ENCODE data around the gene TTC32.

TTC32 gene

DNA sequence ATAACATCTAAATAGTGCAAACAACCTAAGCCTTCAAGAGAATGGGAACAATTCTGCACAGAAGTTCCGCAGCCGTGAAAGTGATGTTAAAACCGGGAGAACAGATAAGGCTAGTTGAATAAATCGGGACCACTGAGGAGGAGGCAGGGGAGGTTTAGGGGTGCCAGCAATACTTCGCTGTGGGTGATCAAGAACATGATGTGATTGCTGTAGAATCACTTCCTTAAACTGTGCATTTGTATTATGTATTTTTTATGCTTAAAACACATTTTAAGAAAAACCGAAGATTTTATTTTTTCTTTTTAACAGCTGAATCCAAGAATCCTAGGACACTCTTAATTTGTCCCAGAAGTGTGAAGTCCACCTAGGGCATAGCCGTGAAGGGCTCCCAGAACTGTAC, 33.6 kb downstream of the TTC32 start:
- no peaks in the 10 kb centered on the region for H3K9me3 Mint-ChIP-seq
- peaks cover 26% of the 10 kb centered on the region for H3K4me1 Mint-ChIP-seq
- DNase-seq (ENCODE audit: low spot score in 2 of 2): no peak
- peaks cover 3% of the 10 kb centered on the region for H3K36me3 Mint-ChIP-seq (ENCODE audit: insufficient read depth)
- no peak for ATAC-seq (replicated peaks; ENCODE audit: extremely low read depth, poor library complexity, severe bottlenecking)
- no peaks in the 10 kb centered on the region for H3K27me3 Mint-ChIP-seq
- peak overlapping the region; percentile 94 for H3K4me3 Mint-ChIP-seq
- H3K27ac Mint-ChIP-seq (ENCODE audit: low read depth): peak overlapping the region; percentile 96

DNA sequence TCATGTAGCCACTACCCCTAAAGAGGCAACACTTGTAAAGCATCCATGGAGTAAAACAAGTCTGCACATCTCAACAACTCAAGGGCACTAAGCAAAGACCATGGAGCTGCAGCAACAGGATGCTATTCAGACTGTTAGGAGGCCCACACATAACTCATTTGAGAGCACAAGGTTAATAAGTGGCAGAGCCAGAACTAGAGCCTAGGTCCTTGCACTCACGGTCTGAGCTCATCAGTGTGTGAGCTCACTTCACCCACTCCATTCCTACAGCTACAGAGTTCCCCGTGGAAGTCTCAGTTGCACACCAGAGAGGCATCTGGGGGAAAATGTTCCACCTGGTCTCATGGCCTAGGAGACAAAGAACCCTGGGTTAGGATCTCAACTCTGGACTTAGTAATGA, 35.0 kb downstream of the TTC32 start:
- H3K36me3 Mint-ChIP-seq (ENCODE audit: insufficient read depth): peaks cover 3% of the 10 kb centered on the region
- H3K4me1 Mint-ChIP-seq: peaks cover 21% of the 10 kb centered on the region
- no peaks in the 10 kb centered on the region for H3K27me3 Mint-ChIP-seq
- ATAC-seq (replicated peaks; ENCODE audit: extremely low read depth, poor library complexity, severe bottlenecking): no peak
- no peak for DNase-seq (ENCODE audit: low spot score in 2 of 2)
- H3K27ac Mint-ChIP-seq (ENCODE audit: low read depth): no peak overlapping the region
- no peak overlapping the region for H3K4me3 Mint-ChIP-seq
- no peaks in the 10 kb centered on the region for H3K9me3 Mint-ChIP-seq

DNA sequence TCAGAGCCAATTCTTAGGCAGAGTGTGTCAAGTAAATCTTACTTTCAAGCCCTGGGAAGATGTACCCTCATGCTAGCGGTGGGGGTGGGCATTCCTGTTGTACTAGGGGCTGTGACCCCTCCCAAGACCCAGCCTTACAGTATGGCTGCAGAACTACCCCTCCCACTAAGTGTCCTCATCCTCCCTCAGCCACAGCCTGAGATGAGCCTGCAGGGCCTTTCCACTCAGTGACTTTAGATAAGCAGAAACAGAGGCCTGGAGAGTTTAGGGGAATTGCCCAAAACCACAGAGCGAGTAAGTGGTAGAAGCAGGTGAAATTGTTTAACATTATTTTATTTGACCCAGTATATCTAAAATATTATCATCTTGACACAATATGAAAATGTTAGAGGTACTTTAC, 36.6 kb downstream of the TTC32 start:
- Mint-ChIP-seq H3K9me3 (no peaks in the 10 kb centered on the region), H3K4me3 (no peak overlapping the region), H3K27ac (ENCODE audit: low read depth) (no peak overlapping the region), H3K36me3 (ENCODE audit: insufficient read depth) (peaks cover 3% of the 10 kb centered on the region), H3K4me1 (peaks cover 20% of the 10 kb centered on the region), H3K27me3 (no peaks in the 10 kb centered on the region)
- DNase-seq (ENCODE audit: low spot score in 2 of 2) (no peak), ATAC-seq (replicated peaks; ENCODE audit: extremely low read depth, poor library complexity, severe bottlenecking) (no peak)

DNA sequence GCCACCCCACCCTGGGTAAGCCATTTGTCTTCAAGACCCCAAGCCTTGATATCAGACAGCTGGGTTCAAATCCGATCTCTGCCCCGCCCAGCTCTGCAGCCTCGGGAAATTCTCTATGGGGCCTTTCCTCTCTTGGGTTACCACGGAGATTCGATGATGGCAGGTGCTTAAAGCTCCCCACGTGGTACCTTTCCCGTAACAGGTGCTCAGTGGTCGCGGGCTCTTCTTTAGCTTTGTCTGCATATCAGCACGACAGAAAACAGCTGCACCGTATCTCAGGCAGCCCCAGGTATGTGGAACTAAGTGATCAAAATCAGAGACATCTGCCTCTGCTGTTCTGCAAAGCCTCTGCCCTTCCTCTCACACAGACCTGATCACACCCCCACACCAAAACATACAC, 37.4 kb downstream of the TTC32 start:
- DNase-seq (ENCODE audit: low spot score in 2 of 2): no peak
- no peaks in the 10 kb centered on the region for H3K9me3 Mint-ChIP-seq
- peaks cover 13% of the 10 kb centered on the region for H3K4me1 Mint-ChIP-seq
- no peak overlapping the region for H3K4me3 Mint-ChIP-seq
- no peaks in the 10 kb centered on the region for H3K27me3 Mint-ChIP-seq
- H3K36me3 Mint-ChIP-seq (ENCODE audit: insufficient read depth): peaks cover 3% of the 10 kb centered on the region
- no peak for ATAC-seq (replicated peaks; ENCODE audit: extremely low read depth, poor library complexity, severe bottlenecking)
- no peak overlapping the region for H3K27ac Mint-ChIP-seq (ENCODE audit: low read depth)

DNA sequence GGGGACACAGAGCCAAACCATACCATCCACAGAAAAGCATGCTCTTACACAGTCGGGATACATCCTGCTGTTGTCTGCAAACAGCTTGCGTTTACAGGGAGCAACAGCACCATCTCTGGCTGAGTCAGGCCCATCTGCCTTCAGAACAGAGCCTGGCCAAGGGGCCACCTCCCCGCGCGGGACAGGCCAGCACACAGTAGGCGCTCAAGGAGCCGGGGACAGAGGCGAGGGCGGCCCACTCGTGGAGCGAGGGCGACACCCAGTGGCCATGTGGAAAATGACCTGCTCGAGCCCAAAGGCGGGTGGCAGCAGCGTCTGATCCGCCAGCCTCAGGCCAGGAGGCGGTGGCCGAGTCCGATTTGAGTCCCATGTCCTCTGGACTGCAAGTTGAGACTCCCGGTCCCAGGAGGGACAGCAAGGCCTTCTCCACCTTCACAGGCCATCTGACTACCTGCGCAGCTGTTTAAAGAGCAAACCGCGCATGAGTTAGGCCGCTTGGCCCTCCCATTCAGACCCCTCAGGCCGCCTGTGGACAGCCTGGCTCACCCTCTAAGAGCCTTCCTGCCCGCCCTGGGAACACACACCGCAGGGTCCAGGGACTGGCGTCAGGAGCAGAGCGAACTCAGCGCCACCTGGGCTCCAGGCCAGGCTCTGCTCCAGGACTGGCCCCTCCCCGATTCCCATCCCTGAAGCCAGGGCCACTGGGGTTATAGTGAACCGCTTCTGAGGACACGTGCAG, 38.3 kb downstream of the TTC32 start:
- peak; percentile 47 to 64 for DNase-seq (ENCODE audit: low spot score in 2 of 2)
- H3K9me3 Mint-ChIP-seq: no peaks in the 10 kb centered on the region
- H3K4me1 Mint-ChIP-seq: peaks cover 6% of the 10 kb centered on the region
- ATAC-seq (replicated peaks; ENCODE audit: extremely low read depth, poor library complexity, severe bottlenecking): no peak
- H3K27ac Mint-ChIP-seq (ENCODE audit: low read depth): no peak overlapping the region
- H3K27me3 Mint-ChIP-seq: no peaks in the 10 kb centered on the region
- no peak overlapping the region for H3K4me3 Mint-ChIP-seq
- H3K36me3 Mint-ChIP-seq (ENCODE audit: insufficient read depth): no peaks in the 10 kb centered on the region

DNA sequence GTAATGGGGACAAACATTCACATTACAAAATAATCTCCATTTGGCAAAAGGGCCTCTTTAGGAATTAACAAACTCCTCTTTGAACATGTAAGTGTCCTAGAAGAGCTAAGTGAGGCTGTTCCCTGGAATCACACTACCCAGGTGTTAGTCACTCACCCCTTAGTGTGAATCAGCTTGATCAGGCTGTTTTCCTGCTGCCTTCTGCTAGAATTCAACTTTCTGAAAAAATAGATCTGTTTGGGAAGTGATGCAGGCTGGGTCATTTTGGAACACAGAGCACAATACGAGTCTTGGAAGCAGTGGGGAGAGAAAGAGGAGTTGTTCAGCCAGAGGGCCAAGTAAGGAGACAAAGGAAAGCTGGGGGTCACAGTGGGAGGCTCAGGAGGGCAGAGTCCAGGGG, 40.0 kb downstream of the TTC32 start:
- H3K27ac Mint-ChIP-seq (ENCODE audit: low read depth): no peak overlapping the region
- H3K4me1 Mint-ChIP-seq: no peaks in the 10 kb centered on the region
- H3K27me3 Mint-ChIP-seq: peaks cover 10% of the 10 kb centered on the region
- H3K4me3 Mint-ChIP-seq: no peak overlapping the region
- DNase-seq (ENCODE audit: low spot score in 2 of 2): no peak
- no peaks in the 10 kb centered on the region for H3K36me3 Mint-ChIP-seq (ENCODE audit: insufficient read depth)
- ATAC-seq (replicated peaks; ENCODE audit: extremely low read depth, poor library complexity, severe bottlenecking): no peak
- no peaks in the 10 kb centered on the region for H3K9me3 Mint-ChIP-seq

DNA sequence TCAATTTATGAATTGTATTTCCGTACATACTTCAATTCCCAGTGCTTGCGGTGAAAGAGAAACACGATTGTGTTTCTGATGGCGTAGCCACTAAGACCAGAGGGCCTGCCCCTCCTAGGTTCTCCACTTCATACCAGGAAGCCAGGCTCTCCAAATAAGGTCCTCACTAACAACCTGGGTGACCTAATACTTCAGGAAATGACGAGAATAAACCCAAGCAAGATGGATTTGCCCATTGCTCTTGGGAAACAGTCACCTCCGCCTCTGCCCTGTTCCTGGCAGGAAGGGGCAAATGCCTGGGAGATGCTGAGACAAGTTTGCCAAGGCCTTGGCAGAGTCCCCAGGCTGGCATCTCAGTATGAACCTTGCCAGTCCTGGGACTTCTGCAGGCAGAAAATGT, 41.8 kb downstream of the TTC32 start:
- H3K9me3 Mint-ChIP-seq: no peaks in the 10 kb centered on the region
- peaks cover 15% of the 10 kb centered on the region for H3K27me3 Mint-ChIP-seq
- no peak overlapping the region for H3K27ac Mint-ChIP-seq (ENCODE audit: low read depth)
- peaks cover 1% of the 10 kb centered on the region for H3K36me3 Mint-ChIP-seq (ENCODE audit: insufficient read depth)
- H3K4me1 Mint-ChIP-seq: no peaks in the 10 kb centered on the region
- H3K4me3 Mint-ChIP-seq: no peak overlapping the region
- DNase-seq (ENCODE audit: low spot score in 2 of 2): no peak
- ATAC-seq (replicated peaks; ENCODE audit: extremely low read depth, poor library complexity, severe bottlenecking): no peak

DNA sequence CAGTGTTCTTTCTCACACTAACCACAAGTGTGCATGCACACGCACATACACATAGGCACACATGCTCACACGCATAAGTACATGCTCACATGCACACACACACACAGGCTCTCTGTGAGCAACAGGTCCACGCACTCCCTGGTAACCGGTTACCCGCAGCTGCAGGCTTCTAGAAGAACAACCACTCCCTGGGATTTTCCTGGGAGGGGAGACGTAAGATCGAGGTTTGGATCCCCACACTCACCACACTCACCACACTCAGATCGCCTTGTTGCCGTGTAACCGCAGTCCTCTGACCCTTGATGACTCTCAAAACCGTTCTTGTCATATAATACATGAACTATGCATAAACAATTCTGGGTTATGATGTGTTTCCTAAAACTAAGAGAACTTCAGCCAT, 42.2 kb downstream of the TTC32 start:
- Mint-ChIP-seq H3K9me3 (no peaks in the 10 kb centered on the region), H3K36me3 (ENCODE audit: insufficient read depth) (peaks cover 2% of the 10 kb centered on the region), H3K4me3 (no peak overlapping the region), H3K4me1 (no peaks in the 10 kb centered on the region), H3K27me3 (peaks cover 18% of the 10 kb centered on the region), H3K27ac (ENCODE audit: low read depth) (no peak overlapping the region)
- ATAC-seq (replicated peaks; ENCODE audit: extremely low read depth, poor library complexity, severe bottlenecking): no peak
- no peak for DNase-seq (ENCODE audit: low spot score in 2 of 2)

DNA sequence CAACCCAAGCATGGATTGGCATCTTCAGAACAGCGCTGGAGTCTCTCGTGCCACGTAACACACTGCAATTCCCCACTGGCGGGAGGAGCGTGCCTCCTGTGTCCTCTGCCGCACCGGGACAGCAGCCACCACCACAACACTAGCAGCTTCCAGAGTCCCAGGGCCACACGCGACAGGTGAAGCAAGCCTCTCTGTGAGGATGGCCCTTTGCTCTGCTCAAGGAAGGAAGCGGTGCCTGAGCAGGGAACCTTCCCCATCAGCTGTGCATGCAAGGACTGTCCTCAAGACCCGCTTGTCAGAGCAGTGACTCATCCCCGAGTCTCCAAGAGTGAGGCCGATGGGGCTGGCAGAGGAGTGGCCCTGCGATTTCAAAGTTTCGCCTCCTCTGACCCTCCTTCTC, 44.0 kb downstream of the TTC32 start:
- no peak overlapping the region for H3K27ac Mint-ChIP-seq (ENCODE audit: low read depth)
- no peaks in the 10 kb centered on the region for H3K9me3 Mint-ChIP-seq
- no peak overlapping the region for H3K4me3 Mint-ChIP-seq
- no peak for ATAC-seq (replicated peaks; ENCODE audit: extremely low read depth, poor library complexity, severe bottlenecking)
- H3K36me3 Mint-ChIP-seq (ENCODE audit: insufficient read depth): peaks cover 2% of the 10 kb centered on the region
- no peaks in the 10 kb centered on the region for H3K4me1 Mint-ChIP-seq
- peaks cover 18% of the 10 kb centered on the region for H3K27me3 Mint-ChIP-seq
- no peak for DNase-seq (ENCODE audit: low spot score in 2 of 2)

DNA sequence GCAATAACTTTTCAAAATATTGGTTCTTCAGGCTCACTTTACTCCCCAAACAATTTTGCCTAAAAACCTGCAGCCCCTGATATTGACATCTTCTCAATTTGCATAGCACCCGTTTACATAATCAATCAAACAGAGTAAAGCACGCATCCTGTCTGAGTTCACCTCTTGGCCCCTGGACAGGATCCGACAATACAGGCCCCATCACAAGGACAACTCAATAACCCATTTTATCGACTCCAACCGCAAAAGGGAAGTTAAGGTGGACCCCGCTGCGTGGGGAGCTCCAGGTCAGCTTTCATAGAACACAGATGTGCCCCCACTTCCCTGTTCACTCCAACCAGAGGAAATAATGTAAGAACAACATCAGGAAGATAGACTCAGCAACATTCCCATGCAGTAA, 44.7 kb downstream of the TTC32 start:
- ATAC-seq (replicated peaks; ENCODE audit: extremely low read depth, poor library complexity, severe bottlenecking) (no peak), DNase-seq (ENCODE audit: low spot score in 2 of 2) (no peak)
- H3K27ac Mint-ChIP-seq (ENCODE audit: low read depth): no peak overlapping the region
- H3K27me3 Mint-ChIP-seq: peaks cover 22% of the 10 kb centered on the region
- H3K36me3 Mint-ChIP-seq (ENCODE audit: insufficient read depth): peaks cover 2% of the 10 kb centered on the region
- no peaks in the 10 kb centered on the region for H3K9me3 Mint-ChIP-seq
- no peaks in the 10 kb centered on the region for H3K4me1 Mint-ChIP-seq
- H3K4me3 Mint-ChIP-seq: no peak overlapping the region

DNA sequence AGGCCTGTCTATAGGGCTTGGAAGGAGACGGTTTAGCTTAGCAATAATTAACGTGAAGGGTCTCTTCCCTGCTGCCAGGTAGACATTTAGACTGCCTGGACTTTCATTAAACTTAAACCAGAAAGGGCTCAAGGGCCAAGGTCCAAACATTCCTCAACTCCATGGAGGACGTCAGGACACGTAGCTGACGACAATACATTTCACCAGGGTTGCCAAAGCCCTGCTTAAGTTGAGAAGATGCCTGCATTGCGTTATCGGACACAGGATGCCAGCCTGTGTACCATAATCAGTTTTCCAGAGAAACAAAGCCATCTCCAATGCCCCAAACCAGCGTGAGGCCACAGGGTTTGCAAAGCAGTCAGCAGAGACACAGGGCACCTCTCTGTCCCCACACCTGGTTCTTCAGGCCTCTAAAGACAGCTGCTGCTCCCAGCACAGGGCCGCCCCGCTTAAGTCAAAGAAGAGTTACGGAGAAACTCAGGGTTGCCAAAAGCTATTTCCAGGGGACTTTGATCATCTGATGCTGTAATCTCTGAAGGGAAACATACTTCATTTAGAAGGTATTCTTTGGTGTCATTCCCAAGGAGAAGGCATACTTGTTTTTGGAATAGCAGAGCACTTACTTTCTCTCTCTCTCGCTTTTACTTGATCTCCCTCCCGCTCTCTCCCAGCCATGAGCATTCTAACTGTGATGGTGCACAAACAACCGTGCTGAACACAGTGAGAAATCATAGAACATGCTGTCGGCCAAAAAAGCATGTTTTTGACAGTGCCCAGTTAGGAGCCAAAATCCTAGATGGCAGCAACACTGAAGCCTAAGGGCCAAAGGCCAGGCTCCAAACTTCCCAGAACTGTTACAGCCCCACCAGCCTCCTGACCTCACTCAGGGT, 46.0 kb downstream of the TTC32 start:
- DNase-seq (ENCODE audit: low spot score in 2 of 2) (no peak), ATAC-seq (replicated peaks; ENCODE audit: extremely low read depth, poor library complexity, severe bottlenecking) (no peak)
- Mint-ChIP-seq H3K36me3 (ENCODE audit: insufficient read depth) (peaks cover 2% of the 10 kb centered on the region), H3K4me3 (no peak overlapping the region), H3K27me3 (peaks cover 26% of the 10 kb centered on the region), H3K4me1 (no peaks in the 10 kb centered on the region), H3K9me3 (no peaks in the 10 kb centered on the region), H3K27ac (ENCODE audit: low read depth) (no peak overlapping the region)

DNA sequence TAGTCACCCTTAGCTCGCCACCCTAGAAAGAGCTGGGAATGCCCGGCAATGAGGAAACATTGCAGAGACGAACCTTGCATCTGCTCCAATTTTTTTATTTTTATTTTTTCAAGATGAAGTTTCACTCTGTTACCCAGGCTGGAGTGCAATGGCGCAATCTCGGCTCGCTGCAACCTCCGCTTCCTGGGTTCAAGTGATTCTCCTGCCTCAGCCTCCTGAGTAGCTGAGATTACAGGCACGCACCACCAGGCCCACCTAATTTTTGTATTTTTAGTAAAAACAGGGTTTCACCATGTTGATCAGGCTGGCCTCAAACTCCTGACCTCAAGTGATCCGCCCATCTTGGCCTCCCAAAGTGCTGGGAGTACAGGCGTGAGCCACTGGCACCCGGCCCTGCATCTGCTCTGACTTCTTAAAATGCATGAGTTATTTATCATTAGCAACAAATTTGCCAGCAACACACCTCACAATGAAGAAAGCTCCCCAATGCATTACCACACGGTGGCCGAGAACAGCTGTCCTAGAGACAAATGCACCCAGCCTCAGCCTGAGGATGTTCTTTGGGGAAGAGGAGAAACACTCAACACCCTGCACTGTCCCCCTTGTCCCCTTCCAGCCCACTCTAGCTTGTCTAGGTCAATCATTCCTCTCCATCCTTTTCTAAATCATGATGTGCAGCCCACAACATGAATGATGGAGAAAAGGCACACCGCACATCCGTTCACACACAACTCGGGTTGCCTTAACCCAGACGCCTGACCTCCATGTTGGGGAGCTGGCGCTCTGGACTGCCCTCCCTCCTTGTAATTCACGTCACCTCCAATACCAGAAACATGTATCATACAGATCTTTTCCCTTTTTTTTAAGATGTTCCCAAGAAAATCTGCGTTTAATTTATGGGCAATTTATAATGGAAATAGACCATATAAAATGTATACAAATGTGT, 46.9 kb downstream of the TTC32 start:
- Mint-ChIP-seq H3K27me3 (peaks cover 26% of the 10 kb centered on the region), H3K27ac (ENCODE audit: low read depth) (no peak overlapping the region), H3K4me3 (no peak overlapping the region), H3K9me3 (no peaks in the 10 kb centered on the region), H3K4me1 (no peaks in the 10 kb centered on the region), H3K36me3 (ENCODE audit: insufficient read depth) (peaks cover 2% of the 10 kb centered on the region)
- DNase-seq (ENCODE audit: low spot score in 2 of 2): no peak
- no peak for ATAC-seq (replicated peaks; ENCODE audit: extremely low read depth, poor library complexity, severe bottlenecking)
